ENCODE results near the gene GMCL1. TPM values are rescaled to one million over a fixed set of nuclear protein-coding genes. Genes with fewer than 3 reads are reported as not detected.

GMCL1 gene
- total and polyA plus RNA-seq, 2 of the 13 experiments (the other 11 are each of a cell fraction or from before 2014, with no cell fraction given), result 18.7 to 24.0 TPM

GRCh38 chr2:69781321-69782248, 47.9 kb upstream of the GMCL1 start (continued):
- TF ChIP-seq ZBTB40 (IDR thresholded peaks at IDR 0.05) (no peak), ZBTB40 (CRISPR knock-in tag; IDR thresholded peaks at IDR 0.05) (no peak; the same call in 1 of the 2 replicates), XBP1 (CRISPR knock-in tag; IDR thresholded peaks at IDR 0.05) (no peak), ZNF432 (CRISPR knock-in tag; IDR thresholded peaks at IDR 0.05; ENCODE audit: borderline replicate concordance) (no peak), FOSL2 (CRISPR knock-in tag; IDR thresholded peaks at IDR 0.05) (peak; percentile 93), MXI1 (IDR thresholded peaks at IDR 0.05; ENCODE audit: borderline replicate concordance, low read depth, low read length) (peak; percentile 16; the same call in 1 of the 3 replicates), SKIL (CRISPR knock-in tag; IDR thresholded peaks at IDR 0.05; ENCODE audit: borderline replicate concordance) (peak; percentile 98), STAG1 (CRISPR knock-in tag; IDR thresholded peaks at IDR 0.05) (peak; percentile 2; the same call in 1 of the 2 replicates), ZFAT (CRISPR knock-in tag; conservative IDR thresholded peaks at IDR 0.05) (no peak), HMG20B (CRISPR knock-in tag; conservative IDR thresholded peaks at IDR 0.05) (peak; percentile 93), ZSCAN22 (CRISPR knock-in tag; IDR thresholded peaks at IDR 0.05) (0 out of 2 replicates have a peak, but pooled peaks have one; percentile 42), EHMT2 (IDR thresholded peaks at IDR 0.05; ENCODE audit: borderline replicate concordance, low read depth, low read length) (peak; percentile 20; the same call in 1 of the 2 replicates), ZNF484 (CRISPR knock-in tag; IDR thresholded peaks at IDR 0.05; ENCODE audit: borderline replicate concordance, low read depth) (no peak), BRCA1 (CRISPR knock-in tag; IDR thresholded peaks at IDR 0.05) (no peak), FOXM1 (CRISPR knock-in tag; IDR thresholded peaks at IDR 0.05) (no peak), U2AF1 (optimal IDR thresholded peaks at IDR 0.05; ENCODE audit: low read depth, low read length) (no peak), ZIK1 (CRISPR knock-in tag; IDR thresholded peaks at IDR 0.05; ENCODE audit: borderline replicate concordance, low read depth) (no peak), HDAC1 (CRISPR knock-in tag; IDR thresholded peaks at IDR 0.05) (peak; percentile 98)
